Sigmoid colon (tissue), 7 donors: Measurements from ENCODE around the gene MPP7. TPM values are rescaled to one million over a fixed set of nuclear protein-coding genes. Genes with fewer than 3 reads are reported as not detected.

Experiments used
- DNase-seq: peaks from one replicate; pipeline ENCODE4 v3.0.0-alpha.2; 2019
- H3K27ac ChIP-seq, 4 donors: fragments of 200-600 bp; sonication (generic); one replicate each; pipeline ENCODE4 v1.5.1; 2016 to 2019; ENCODE audit warnings: mild to moderate bottlenecking in 1 of 4
- H3K27me3 ChIP-seq, 3 donors: fragments of 200-600 bp; sonication (generic); one replicate each; pipeline ENCODE4 v1.5.1; 2019; ENCODE audit warnings: mild to moderate bottlenecking in 1 of 3
- H3K36me3 ChIP-seq, 4 donors: fragments of 200-600 bp; sonication (generic); one replicate each; pipeline ENCODE4 v1.5.1; 2016 to 2019
- H3K4me1 ChIP-seq, 4 donors: fragments of 200-600 bp; sonication (generic); one replicate each; pipeline ENCODE4 v1.5.1; 2017 to 2019
- H3K4me3 ChIP-seq, 4 donors: fragments of 200-600 bp; sonication (generic); one replicate each; pipeline ENCODE4 v1.5.1; 2017 to 2019; ENCODE audit warnings: mild to moderate bottlenecking in 2 of 4, moderate library complexity in 1 of 4
- H3K9me3 ChIP-seq, 4 donors: fragments of 200-600 bp in 3 of 4; sonication (generic) in 3 of 4; one replicate each; pipeline versions ENCODE4 v1.5.1 to v1.6.1; 2013 to 2019
- EP300 ChIP-seq, 4 donors: sonication (generic); formaldehyde crosslinking; IDR thresholded peaks; one replicate each; pipeline ENCODE4 v1.6.1; 2017; ENCODE audit warnings: antibody characterized with exemption in 4 of 4
- POLR2A ChIP-seq, 2 donors: fragments of 450-650 bp; IDR thresholded peaks; one replicate each; pipeline ENCODE4 v1.6.1; 2016; ENCODE audit warnings: antibody characterized with exemption in 2 of 2, mild to moderate bottlenecking in 2 of 2, moderate library complexity in 2 of 2
- POLR2AphosphoS5 ChIP-seq, 4 donors: sonication (generic); formaldehyde crosslinking; IDR thresholded peaks; one replicate each; pipeline ENCODE4 v1.6.1; 2017; ENCODE audit warnings: antibody characterized with exemption in 4 of 4
- WGBS, 2 donors: extraction: QIAGEN DNeasy Blood & Tissue Kit; methylation state at CpG; one replicate each; pipeline ENCODE4 v1.1.7; 2013; 5-methylcytosine and 5-hydroxymethylcytosine counted together
- intact Hi-C: fragments of 100-400 bp; cut with DNase I; formaldehyde crosslinking; loops from one replicate; pipeline ENCODE4 v1.15.1; 2023
- polyA plus RNA-seq, 3 donors: library from polyadenylated mRNA; stranded (reverse); fragments of 200-250 nt; gene quantifications; one replicate each; pipeline ENCODE4 v1.2.3, GENCODE V29; 2013
- total RNA-seq, 4 donors: library from RNA; depleted of rRNA; stranded (reverse); fragments of >200 nt; gene quantifications; one replicate each; pipeline ENCODE4 v1.1.0, GENCODE V29; 2016
- TF ChIP-seq, protein P1 (sequence below), 4 experiments: fragments of 450-650 bp in 3 of 4; fragments of 200-600 bp in 1 of 4; IDR thresholded peaks; one replicate each; pipeline ENCODE4 v1.5.1; 2016 to 2019; ENCODE audit warnings: antibody characterized with exemption in 4 of 4, mild to moderate bottlenecking in 3 of 4, moderate library complexity in 2 of 4
- donor health status: healthy with polysubstance abuse.
- donor health status: Bipolar disorder and iron deficiency.
- donor health status: healthy.

Gene MPP7
- total and polyA plus RNA-seq, 7 donors, result 5.5 to 50.3 (median 29.7) TPM

- H3K27ac ChIP-seq, result peak overlapping the region in 3 of 4 donors; percentile 10 to 71 (median 24)
- peaks cover 0 to 51% (median 37%) of the 10 kb centered on the region in 4 donors for H3K4me1 ChIP-seq
- intact Hi-C loops, result no loop called here
- TF ChIP-seq, protein P1, sequence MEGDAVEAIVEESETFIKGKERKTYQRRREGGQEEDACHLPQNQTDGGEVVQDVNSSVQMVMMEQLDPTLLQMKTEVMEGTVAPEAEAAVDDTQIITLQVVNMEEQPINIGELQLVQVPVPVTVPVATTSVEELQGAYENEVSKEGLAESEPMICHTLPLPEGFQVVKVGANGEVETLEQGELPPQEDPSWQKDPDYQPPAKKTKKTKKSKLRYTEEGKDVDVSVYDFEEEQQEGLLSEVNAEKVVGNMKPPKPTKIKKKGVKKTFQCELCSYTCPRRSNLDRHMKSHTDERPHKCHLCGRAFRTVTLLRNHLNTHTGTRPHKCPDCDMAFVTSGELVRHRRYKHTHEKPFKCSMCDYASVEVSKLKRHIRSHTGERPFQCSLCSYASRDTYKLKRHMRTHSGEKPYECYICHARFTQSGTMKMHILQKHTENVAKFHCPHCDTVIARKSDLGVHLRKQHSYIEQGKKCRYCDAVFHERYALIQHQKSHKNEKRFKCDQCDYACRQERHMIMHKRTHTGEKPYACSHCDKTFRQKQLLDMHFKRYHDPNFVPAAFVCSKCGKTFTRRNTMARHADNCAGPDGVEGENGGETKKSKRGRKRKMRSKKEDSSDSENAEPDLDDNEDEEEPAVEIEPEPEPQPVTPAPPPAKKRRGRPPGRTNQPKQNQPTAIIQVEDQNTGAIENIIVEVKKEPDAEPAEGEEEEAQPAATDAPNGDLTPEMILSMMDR (IDR thresholded peaks at IDR 0.05), result no peak
- TF ChIP-seq POLR2A (IDR thresholded peaks at IDR 0.05) (no peak), EP300 (IDR thresholded peaks at IDR 0.05) (no peak), POLR2AphosphoS5 (IDR thresholded peaks at IDR 0.05) (no peak)
- WGBS, 2 donors, result 62 to 68% methylated on average over 7 of the region's 7 CpGs
- DNase-seq, result no peak
- no peaks in the 10 kb centered on the region for H3K27me3 ChIP-seq
- no peaks in the 10 kb centered on the region for H3K9me3 ChIP-seq
- no peaks in the 10 kb centered on the region for H3K36me3 ChIP-seq
- H3K4me3 ChIP-seq, result no peak overlapping the region
Observed at GRCh38 chr10:28281726-28282315, 21.0 kb downstream of the MPP7 start.

DNA sequence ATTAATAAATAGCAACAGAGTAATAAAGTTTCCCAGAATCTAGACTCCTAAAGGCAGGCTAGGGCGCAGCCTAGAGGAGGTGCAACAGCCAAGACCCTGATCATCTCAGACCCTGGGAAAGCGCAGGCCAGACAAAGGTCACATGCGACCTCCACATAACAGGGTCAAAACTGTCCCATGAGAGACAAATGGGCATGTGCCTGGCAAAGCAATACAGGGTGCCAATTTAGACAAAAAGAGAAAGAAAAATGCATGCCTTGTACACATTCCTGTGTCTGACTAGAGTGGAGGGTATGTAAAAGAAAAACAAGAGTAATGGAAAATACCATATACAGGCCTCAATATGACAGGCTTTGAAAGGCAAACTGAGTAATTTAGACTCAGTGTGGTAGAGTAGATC, 22.2 kb downstream of the MPP7 start:
- Histone ChIP-seq H3K4me3 (no peak overlapping the region), H3K4me1 (peaks cover 0 to 51% (median 37%) of the 10 kb centered on the region in 4 donors), H3K27ac (peak overlapping the region in 1 of 4 donors; percentile 71), H3K27me3 (no peaks in the 10 kb centered on the region), H3K9me3 (no peaks in the 10 kb centered on the region), H3K36me3 (no peaks in the 10 kb centered on the region)
- TF ChIP-seq, protein P1 (IDR thresholded peaks at IDR 0.05), result no peak
- TF ChIP-seq POLR2AphosphoS5 (IDR thresholded peaks at IDR 0.05), result no peak
- TF ChIP-seq POLR2A (IDR thresholded peaks at IDR 0.05), result no peak
- TF ChIP-seq EP300 (IDR thresholded peaks at IDR 0.05), result no peak
- intact Hi-C loops, result no loop called here
- DNase-seq, result no peak
- WGBS, 2 donors, result 91 to 95% methylated on average over 3 of the region's 3 CpGs

- Histone ChIP-seq H3K9me3 (no peaks in the 10 kb centered on the region), H3K4me3 (no peak overlapping the region), H3K36me3 (no peaks in the 10 kb centered on the region), H3K27me3 (no peaks in the 10 kb centered on the region), H3K4me1 (peaks cover 0 to 44% (median 36%) of the 10 kb centered on the region in 4 donors), H3K27ac (peak overlapping the region in 1 of 4 donors; percentile 71)
- TF ChIP-seq EP300 (IDR thresholded peaks at IDR 0.05) (no peak), POLR2AphosphoS5 (IDR thresholded peaks at IDR 0.05) (no peak), POLR2A (IDR thresholded peaks at IDR 0.05) (no peak)
- TF ChIP-seq, protein P1 (IDR thresholded peaks at IDR 0.05), result no peak
- intact Hi-C loops, result no loop called here
- no peak for DNase-seq
- WGBS, 2 donors, result 94 to 95% methylated on average over 4 of the region's 4 CpGs
Observed at GRCh38 chr10:28279878-28280277, 23.0 kb downstream of the MPP7 start.

- no peak overlapping the region for H3K4me3 ChIP-seq
- no peaks in the 10 kb centered on the region for H3K27me3 ChIP-seq
- no peaks in the 10 kb centered on the region for H3K9me3 ChIP-seq
- H3K27ac ChIP-seq, result no peak overlapping the region
- no peaks in the 10 kb centered on the region for H3K36me3 ChIP-seq
- intact Hi-C loops, result no loop called here
- 81 to 91% methylated on average over 4 of the region's 4 CpGs for WGBS, 2 donors
- no peak for DNase-seq
- TF ChIP-seq POLR2AphosphoS5 (IDR thresholded peaks at IDR 0.05), result no peak
- TF ChIP-seq, protein P1 (IDR thresholded peaks at IDR 0.05), result no peak
- no peak for TF ChIP-seq POLR2A (IDR thresholded peaks at IDR 0.05)
- no peak for TF ChIP-seq EP300 (IDR thresholded peaks at IDR 0.05)
- H3K4me1 ChIP-seq, result peaks cover 0 to 37% (median 34%) of the 10 kb centered on the region in 4 donors
Observed at GRCh38 chr10:28278842-28279241, 24.0 kb downstream of the MPP7 start.

DNA sequence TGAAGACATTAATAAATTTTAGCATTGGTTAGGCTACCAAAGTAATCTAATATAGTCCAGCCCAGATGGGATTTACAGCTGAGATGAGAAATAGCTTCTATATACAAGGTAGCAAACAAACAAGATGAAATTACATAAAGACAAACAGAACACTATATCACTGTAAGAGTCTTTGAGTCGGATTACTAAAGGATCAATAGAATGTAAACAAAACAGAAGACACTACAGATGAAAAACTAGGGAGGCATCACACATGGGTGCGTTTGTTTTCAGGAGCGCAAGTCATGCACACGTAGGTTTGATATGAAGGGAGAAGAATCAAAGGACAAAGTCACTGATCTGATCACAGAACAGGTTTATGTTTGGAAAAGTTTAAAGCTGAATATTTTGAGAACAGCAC, 26.5 kb downstream of the MPP7 start:
- Histone ChIP-seq H3K27ac (no peak overlapping the region), H3K4me3 (no peak overlapping the region), H3K9me3 (no peaks in the 10 kb centered on the region), H3K36me3 (no peaks in the 10 kb centered on the region), H3K4me1 (peaks cover 0 to 29% (median 17%) of the 10 kb centered on the region in 4 donors), H3K27me3 (no peaks in the 10 kb centered on the region)
- TF ChIP-seq EP300 (IDR thresholded peaks at IDR 0.05) (no peak), POLR2AphosphoS5 (IDR thresholded peaks at IDR 0.05) (no peak), POLR2A (IDR thresholded peaks at IDR 0.05) (no peak)
- TF ChIP-seq, protein P1 (IDR thresholded peaks at IDR 0.05), result no peak
- intact Hi-C loops, result no loop called here
- WGBS, 2 donors, result 84 to 90% methylated on average over 4 of the region's 4 CpGs
- DNase-seq, result no peak
